CD4-positive, alpha-beta T cell treated with Interleukin-10 for 1 hour (primary cell): Measurements from ENCODE around the gene STIP1.

ENCODE experiments used
- DNase-seq: peaks from one replicate; pipeline ENCODE4 v3.0.0-alpha.2; 2020

STIP1 gene

DNA sequence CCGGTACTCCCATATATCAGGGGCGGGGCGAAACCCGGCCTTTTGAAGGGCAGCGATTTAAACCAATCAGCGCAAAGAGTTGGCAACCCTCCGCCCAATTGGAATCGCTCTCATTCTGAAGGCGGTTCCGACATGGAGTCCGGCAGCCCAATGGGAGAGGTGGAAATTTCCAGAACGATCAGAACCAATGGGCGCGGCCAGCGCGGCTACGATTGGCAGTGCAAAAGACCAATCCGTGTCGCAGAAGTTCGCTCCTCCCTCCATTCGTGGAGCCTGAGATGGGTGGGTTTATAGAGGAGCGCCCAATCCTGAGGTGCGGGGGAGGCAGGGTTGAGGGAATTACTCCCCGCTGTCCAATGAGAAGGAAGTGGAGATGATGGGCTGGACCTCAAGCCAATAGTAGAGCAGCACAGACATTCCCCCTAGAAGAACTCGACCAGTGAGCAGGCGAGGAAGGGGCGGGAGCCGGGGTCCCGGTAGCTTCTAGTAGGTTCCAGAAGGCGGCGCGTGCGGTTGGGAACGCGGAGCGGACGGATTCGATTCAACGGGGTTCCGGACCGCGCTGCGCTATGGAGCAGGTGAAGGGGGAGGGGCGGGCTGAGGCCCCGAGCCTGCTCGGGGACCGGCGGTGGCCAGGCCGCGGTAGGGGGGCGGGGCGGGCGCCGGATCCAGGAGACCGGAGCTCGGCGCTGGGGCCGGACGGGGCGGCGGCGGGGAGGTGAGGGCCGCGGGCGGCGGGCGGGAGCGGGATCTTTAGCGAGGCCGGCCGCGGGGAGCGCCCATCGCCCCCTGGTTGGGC is at the start of gene STIP1:
Gene STIP1 (plus strand): TSS at position 479 of the 799 bp plus-strand sequence. CDS start 91 bp downstream, at position 570.
- DNase-seq, result peak; percentile 100

- no peak for DNase-seq
These were observed 49.1 kb upstream of the STIP1 start for GRCh38 chr11:64136765-64137441.

DNA sequence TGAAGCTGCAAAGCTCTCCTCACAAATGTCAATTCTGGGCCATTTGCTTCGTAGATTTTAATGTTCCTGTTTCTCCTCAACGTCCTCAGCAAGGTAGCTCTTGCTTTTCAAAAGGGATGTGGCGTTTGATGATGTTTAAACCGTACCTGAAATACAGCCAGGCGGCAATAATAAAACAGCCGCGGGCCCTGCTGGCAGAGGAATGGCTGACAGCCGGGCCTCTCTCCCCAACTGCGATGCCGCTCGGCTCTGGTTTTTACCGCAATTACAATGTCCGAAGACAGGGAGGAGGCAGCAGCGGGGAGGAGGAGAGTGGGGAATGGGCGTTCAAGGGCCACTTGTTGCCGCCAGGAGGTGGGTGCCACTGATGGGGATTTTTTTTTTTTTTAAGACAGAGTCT is 47.6 kb upstream of the STIP1 start:
- no peak for DNase-seq

- no peak for DNase-seq
These were observed 46.9 kb upstream of the STIP1 start for GRCh38 chr11:64139049-64139448.

GRCh38 chr11:64140082-64140481 is 45.9 kb upstream of the STIP1 start:
- no peak for DNase-seq

- no peak for DNase-seq
These were observed 44.7 kb upstream of the STIP1 start for GRCh38 chr11:64141081-64141783.

GRCh38 chr11:64144587-64145472 is 41.1 kb upstream of the STIP1 start:
- no peak for DNase-seq

DNA sequence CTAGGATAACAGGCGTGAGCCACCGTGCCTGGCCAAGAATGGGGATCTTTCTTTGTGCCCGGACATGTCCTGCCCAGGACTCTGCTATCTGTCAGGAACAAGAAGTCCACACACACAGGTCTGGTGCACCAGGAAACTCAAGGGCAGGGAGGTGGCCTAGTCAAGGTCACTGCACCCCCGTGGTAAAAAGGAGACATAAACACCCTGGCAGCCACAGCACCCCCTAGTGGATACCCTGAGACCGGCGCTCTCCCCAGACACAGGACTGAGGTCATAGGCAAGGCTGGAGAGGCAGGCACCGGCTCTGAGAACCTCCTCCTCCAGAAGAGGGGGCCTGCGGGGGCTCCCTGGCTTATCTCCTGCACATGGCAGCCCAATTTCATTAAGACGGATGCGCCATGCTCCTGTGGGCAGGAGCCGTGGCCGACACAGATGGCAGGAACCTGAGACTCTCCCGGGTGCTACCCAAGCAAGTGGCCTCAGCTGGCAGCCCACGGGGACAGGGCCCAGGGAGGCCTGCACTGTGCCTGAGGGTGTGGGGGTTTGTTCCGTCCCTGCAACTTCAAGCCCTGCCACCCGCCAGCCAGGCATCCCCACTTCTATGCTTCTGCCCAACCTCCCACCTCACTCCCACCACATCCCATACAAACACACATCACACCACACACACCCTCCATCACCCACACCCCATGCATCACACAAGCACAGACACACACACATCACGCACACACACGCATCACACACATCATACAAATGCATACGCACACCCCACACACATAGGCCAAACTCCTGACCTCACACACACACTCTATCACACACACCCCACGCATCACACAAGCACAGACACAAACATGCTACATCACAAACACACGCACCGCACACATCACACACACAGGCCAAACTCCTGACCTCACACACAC is 39.7 kb upstream of the STIP1 start:
- DNase-seq, result peak; percentile 73

DNA sequence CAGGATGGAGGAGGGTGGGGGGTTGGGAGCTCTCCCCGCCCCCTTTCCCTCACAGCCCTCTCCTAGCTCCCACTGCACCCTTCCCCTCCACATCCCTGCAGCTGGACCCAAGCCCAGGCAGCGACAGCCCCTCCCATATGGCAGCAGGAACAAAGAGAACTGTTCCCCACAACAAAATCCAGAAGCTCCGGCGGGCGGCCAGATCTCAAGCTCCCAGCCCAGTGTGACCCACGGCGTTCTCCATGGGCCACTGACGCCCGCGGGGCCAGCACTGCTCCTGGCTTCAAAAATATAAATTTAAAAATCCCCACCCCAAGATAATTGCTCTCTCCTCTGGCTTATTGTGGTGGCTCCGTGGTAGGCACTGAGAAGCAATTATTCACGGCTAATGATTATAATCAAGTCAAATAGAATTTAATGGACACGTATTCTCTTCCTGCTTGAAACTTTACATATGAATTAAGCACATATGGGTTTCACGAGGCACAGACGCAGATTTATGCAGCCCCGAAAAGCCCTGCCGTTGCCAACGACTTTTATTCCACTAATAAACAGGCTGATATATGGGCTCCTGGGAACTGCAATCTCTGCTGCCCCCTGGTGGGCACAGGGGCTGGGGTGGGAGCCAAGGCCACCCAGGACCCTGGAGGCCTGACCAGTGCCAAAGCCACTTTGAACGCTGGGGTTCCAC is 37.6 kb upstream of the STIP1 start:
- DNase-seq, result peak; percentile 77

DNA sequence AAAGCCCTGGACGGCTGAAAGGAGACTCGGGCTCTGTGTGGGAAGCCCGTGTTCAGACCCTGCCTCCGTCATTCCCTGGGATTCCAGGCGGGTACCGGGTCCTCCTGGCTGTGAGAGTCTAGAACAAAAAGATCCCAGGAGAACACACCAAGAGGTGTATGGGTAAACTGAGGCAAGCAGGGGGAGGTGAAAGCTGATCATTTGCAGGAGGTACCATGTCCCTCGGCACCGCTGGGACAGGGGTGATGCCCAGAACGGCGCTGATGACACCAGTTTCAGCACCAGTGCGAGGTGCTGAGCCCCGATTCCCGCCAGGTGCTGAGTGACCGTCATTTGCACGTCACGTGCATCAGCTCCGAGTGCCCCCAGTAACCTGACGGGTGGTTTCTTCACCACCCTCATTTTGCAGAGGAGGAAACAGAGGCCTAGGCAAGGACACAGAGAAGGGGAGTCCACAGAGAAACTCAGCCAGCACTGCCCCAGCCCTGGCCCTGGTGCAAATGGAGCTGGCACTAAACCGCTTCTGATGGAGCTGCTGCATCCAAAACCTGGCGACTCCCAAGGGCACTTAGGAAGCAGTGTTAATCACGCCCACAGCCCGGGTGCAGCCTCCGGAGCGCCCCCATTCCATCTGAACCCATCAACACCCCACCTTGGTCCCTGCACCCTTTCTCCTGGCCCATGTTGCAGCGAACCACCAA is 36.9 kb upstream of the STIP1 start:
- DNase-seq, result no peak

- no peak for DNase-seq
These were observed 35.9 kb upstream of the STIP1 start for GRCh38 chr11:64150051-64150450.

DNA sequence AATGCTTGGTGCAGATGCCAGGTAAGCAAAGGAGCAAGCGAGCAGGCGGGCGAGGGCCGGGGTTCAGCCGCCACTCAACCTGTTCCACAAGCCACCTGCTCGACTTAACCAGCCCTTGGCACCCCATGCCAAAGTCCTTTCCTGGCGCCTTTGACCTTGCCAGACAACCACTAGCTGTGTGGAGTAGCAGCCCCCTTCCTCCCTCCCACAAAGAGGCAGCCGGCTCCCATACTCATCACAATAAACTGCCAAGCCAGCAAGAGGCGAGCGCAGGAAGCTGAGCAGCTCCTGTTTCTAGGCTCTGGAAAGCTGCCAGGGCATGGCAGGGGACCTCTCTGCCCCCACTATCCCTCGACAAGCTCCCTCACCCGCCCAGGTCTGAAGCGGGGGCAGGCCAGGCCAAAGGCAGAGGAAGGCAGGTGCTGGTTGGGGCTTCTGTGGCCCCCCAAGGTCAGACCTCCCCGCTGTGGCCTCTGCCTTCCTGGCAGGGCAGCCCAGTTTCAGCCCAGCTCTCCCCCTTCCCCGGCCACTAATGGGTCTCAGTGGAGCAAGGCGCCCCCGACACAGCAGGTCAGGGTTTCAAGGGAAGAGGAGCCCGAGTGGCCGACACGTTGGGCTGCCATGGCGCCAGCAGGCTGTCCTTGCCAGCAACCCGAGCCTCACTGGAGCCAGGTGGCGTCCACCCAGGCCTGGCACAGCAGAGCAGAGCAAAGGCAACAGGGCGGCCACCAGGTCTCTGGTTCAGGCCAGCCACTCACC is 35.3 kb upstream of the STIP1 start:
- no peak for DNase-seq

GRCh38 chr11:64151337-64151736 is 34.6 kb upstream of the STIP1 start:
- DNase-seq, result no peak

GRCh38 chr11:64152841-64153691 is 32.9 kb upstream of the STIP1 start:
- peak; percentile 74 for DNase-seq

GRCh38 chr11:64153812-64154211 is 32.2 kb upstream of the STIP1 start:
- no peak for DNase-seq

- no peak for DNase-seq
These were observed 29.5 kb upstream of the STIP1 start for GRCh38 chr11:64156235-64157011.

DNA sequence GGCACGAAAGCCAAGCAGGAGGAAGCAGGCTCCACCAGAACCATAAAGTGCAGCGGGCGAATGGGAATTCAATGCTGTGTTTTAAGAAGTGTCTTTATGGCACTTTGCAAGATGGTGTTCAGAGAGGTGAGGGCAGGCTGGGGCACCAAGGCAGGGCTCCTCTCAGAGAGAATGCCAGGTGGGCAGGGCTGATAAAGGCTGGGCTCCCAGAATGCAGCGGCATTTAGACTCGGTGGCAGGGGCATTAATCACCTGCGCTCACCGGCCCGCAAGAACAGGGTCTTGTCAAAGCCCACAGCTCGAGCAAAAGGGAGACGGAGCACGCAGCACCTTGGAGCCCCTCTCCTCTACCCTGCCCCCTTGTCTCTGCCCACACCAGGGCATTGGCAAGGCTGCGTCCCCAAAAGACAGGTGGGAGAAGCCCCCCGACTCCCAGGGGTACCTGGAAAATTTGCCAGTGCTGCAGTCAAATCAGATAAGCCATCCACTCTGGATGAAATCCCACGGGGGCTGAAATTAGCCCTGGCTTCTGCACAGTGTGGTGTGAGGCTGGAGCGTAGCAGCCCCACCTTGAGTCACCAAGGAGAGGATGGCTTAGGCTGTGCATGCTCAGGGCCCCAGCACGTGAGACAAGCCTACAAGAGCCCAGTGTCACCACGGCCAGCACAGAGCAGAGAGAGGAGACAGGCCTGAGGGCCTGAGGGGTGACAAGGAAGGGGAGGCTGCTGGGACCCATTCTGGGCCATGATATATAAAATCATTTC is 28.2 kb upstream of the STIP1 start:
- DNase-seq, result no peak
